Right renal cortex interstitium (tissue), 3 donors: ENCODE measurements around the gene CDC123. TPM values are rescaled to one million over a fixed set of nuclear protein-coding genes. Genes with fewer than 3 reads are reported as not detected.
"Not testable (repeated sequence)": the region's sequence is repeated elsewhere in the genome, so short reads cannot be mapped to it uniquely, and the experiment has no call there.

ENCODE experiments used
- DNase-seq, 3 donors: peaks; one replicate each; pipeline ENCODE4 v3.0.0-alpha.2; 2013; ENCODE audit warnings: low read depth in 3 of 3, low spot score in 2 of 3
- polyA plus RNA-seq, 3 donors: library from polyadenylated mRNA; unstranded; fragments of 120-200 nt; gene quantifications; one replicate each; pipeline ENCODE4 v1.2.1, GENCODE V29; 2013; ENCODE audit not compliant: insufficient read length in 3 of 3

The CDC123 gene
- 100 to 1,000 TPM; 136 to 140 (median 137) TPM for polyA plus RNA-seq

GRCh38 chr10:12195603-12196506 lies at the start of gene CDC123, which contains the start of gene NUDT5:
Gene CDC123, plus strand, starts transcription at chr10:12196188. Its CDS starts 58 bp downstream, at chr10:12196246.
Gene NUDT5, minus strand, starts transcription at chr10:12195891. Its CDS starts 9,600 bp downstream, at chr10:12186291.
- peak; percentile 84 to 91 (median 86) for DNase-seq

- no peak for DNase-seq
Observed at GRCh38 chr10:12150163-12150562, 45.8 kb upstream of the CDC123 start.

- no peak for DNase-seq
Observed at GRCh38 chr10:12154516-12154915, 41.5 kb upstream of the CDC123 start.

GRCh38 chr10:12156367-12157123 lies 39.4 kb upstream of the CDC123 start:
- no peak for DNase-seq

GRCh38 chr10:12158111-12158510 lies 37.9 kb upstream of the CDC123 start:
- no peak for DNase-seq

- DNase-seq: no peak
Observed at GRCh38 chr10:12160664-12161063, 35.3 kb upstream of the CDC123 start.

GRCh38 chr10:12162927-12163326 lies 33.1 kb upstream of the CDC123 start:
- DNase-seq: no peak

- DNase-seq: no peak
Observed at GRCh38 chr10:12164085-12164484, 31.9 kb upstream of the CDC123 start.

GRCh38 chr10:12165036-12165435 lies 31.0 kb upstream of the CDC123 start:
- DNase-seq: no peak

GRCh38 chr10:12165999-12166775 lies 29.8 kb upstream of the CDC123 start:
- no peak for DNase-seq

- not testable (repeated sequence) for DNase-seq
Observed at GRCh38 chr10:12171512-12171911, 24.5 kb upstream of the CDC123 start.

GRCh38 chr10:12177642-12178041 lies 18.3 kb upstream of the CDC123 start:
- DNase-seq: no peak

- DNase-seq: no peak
Observed at GRCh38 chr10:12179606-12180170, 16.3 kb upstream of the CDC123 start.

GRCh38 chr10:12180221-12180974 lies 15.6 kb upstream of the CDC123 start:
- DNase-seq: no peak

GRCh38 chr10:12181065-12181775 lies 14.8 kb upstream of the CDC123 start:
- DNase-seq: no peak

- no peak for DNase-seq
Observed at GRCh38 chr10:12184165-12184564, 11.8 kb upstream of the CDC123 start.

GRCh38 chr10:12186323-12186722 lies 9.7 kb upstream of the CDC123 start:
- DNase-seq: no peak

- no peak for DNase-seq
Observed at GRCh38 chr10:12187321-12187905, 8.6 kb upstream of the CDC123 start.

- DNase-seq: no peak
Observed at GRCh38 chr10:12188656-12189055, 7.3 kb upstream of the CDC123 start.
